H1 (cell line): ENCODE measurements around the gene P3H3. TPM values are rescaled to one million over a fixed set of nuclear protein-coding genes. Genes with fewer than 3 reads are reported as not detected.

ENCODE experiments used
- CBX5 ChIP-seq: fragments of 300-800, 300-1000 bp; sonication (generic); IDR thresholded peaks from 2 replicates; pipeline ENCODE4 v1.7.1; 2016; ENCODE audit warnings: antibody characterized with exemption, low read length, low read depth
- GABPA ChIP-seq: IDR thresholded peaks from 2 replicates; pipeline ENCODE4 v1.6.1; 2011; ENCODE audit warnings: mild to moderate bottlenecking, low read length, moderate library complexity, borderline replicate concordance; ENCODE audit not compliant: insufficient read depth
- POU5F1 ChIP-seq: IDR thresholded peaks from 2 replicates; pipeline ENCODE4 v1.6.1; 2011; ENCODE audit warnings: low read depth, mild to moderate bottlenecking, low read length, moderate library complexity
- polyA plus RNA-seq, 7 experiments: library from polyadenylated mRNA; depleted of rRNA in 3 of 7; stranded (reverse) in 5 of 7; unstranded in 2 of 7; fragments of >200 nt in 5 of 7; fragments of 200-250 nt in 2 of 7; gene quantifications; 1 replicate in 5 of 7; 2 replicates in 1 of 7; 4 replicates in 1 of 7; pipeline versions ENCODE4 v1.2.1 to v1.2.3, GENCODE V29; 2011 to 2013; ENCODE audit warnings: missing spikeins in 2 of 7, mixed read lengths in 2 of 7
- total RNA-seq: library from RNA; stranded (reverse); fragmentation: NEBNext Ultra II Directional; extraction: Animal tissue kit (Norgen Biotek cat#: 25700); gene quantifications from 2 replicates; pipeline ENCODE4 v1.2.1, GENCODE V29; 2021
- TF ChIP-seq, protein P1 (sequence below): IDR thresholded peaks from 2 replicates; pipeline ENCODE4 v1.6.1; 2011; ENCODE audit warnings: low read length, improper control_type of control experiment

Gene P3H3
- total and polyA plus RNA-seq, 2 of the 8 experiments (the other 6 are each of a cell fraction or from before 2014, with no cell fraction given): 22.9 to 43.5 TPM

DNA sequence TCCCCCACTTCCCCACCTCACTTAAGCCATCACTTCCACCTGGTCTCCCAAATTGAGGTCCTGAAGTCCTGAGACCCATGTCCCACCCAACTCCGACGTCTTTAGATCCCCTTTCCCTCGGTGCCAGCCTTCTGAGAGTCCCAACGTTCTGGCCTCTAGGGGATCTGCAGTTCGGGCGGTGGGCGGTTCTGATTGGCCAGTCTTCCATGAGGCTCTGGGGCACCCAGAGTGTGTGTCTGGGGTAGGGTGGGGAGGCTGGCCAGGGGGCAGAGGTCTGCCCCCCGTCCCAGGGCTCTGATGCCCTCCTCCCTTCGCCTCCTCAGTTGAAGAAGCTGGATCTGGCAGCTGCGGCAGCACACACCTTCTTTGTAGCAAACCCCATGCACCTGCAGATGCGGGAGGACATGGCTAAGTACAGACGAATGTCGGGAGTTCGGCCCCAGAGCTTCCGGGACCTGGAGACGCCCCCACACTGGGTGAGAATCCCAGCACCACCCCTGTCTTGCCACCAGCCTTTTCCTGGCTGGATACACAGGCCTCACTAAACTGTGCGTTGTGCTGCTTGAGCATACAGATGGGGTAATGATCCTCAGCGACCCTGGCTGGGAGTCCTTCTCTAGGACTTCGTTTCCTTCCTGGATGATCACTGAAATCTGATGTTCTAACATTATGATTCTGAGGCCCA lies 1.5 kb downstream of the P3H3 start (continued):
- TF ChIP-seq POU5F1: no peak
- no peak for TF ChIP-seq CBX5
- TF ChIP-seq GABPA: no peak
- TF ChIP-seq, protein P1, sequence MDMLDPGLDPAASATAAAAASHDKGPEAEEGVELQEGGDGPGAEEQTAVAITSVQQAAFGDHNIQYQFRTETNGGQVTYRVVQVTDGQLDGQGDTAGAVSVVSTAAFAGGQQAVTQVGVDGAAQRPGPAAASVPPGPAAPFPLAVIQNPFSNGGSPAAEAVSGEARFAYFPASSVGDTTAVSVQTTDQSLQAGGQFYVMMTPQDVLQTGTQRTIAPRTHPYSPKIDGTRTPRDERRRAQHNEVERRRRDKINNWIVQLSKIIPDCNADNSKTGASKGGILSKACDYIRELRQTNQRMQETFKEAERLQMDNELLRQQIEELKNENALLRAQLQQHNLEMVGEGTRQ: no peak
